Stomach (tissue), 9 donors: ENCODE results near the gene OSBP2. TPM values are rescaled to one million over a fixed set of nuclear protein-coding genes. Genes with fewer than 3 reads are reported as not detected.

Experiments used
- DNase-seq, 2 donors: peaks; one replicate each; pipeline versions ENCODE4 v3.0.0 to v3.0.0-alpha.2; 2013 to 2019
- H3K27ac ChIP-seq, 5 donors: fragments of 200-600 bp in 4 of 5; sonication (generic) in 4 of 5; one replicate each; pipeline ENCODE4 v1.5.1; 2013 to 2019; ENCODE audit warnings: mild to moderate bottlenecking in 1 of 5, moderate library complexity in 1 of 5
- H3K27me3 ChIP-seq, 3 donors: fragments of 200-600 bp; sonication (generic); one replicate each; pipeline ENCODE4 v1.5.1; 2017 to 2019; ENCODE audit warnings: mixed run types in 1 of 3
- H3K36me3 ChIP-seq, 4 donors: fragments of 200-600 bp; sonication (generic); 1 replicate in 3 of 4; 2 replicates in 1 of 4; pipeline ENCODE4 v1.5.1; 2016 to 2019
- H3K4me1 ChIP-seq, 4 donors: fragments of 200-600 bp; sonication (generic); one replicate each; pipeline ENCODE4 v1.5.1; 2016 to 2019
- H3K4me3 ChIP-seq, 4 donors: fragments of 200-600 bp; sonication (generic) in 3 of 4; one replicate each; pipeline ENCODE4 v1.5.1; 2016 to 2019; ENCODE audit warnings: mild to moderate bottlenecking in 1 of 4
- H3K9me3 ChIP-seq, 4 donors: fragments of 200-600 bp; sonication (generic); one replicate each; pipeline ENCODE4 v1.5.1; 2016 to 2019
- CTCF ChIP-seq, 7 experiments: fragments of 450-650 bp in 4 of 7; fragments of 200-600 bp in 3 of 7; sonication (generic) in 3 of 7; IDR thresholded peaks; one replicate each; pipeline ENCODE4 v1.5.1; 2016 to 2019; ENCODE audit warnings: antibody characterized with exemption in 7 of 7, control low read depth in 2 of 7, mild to moderate bottlenecking in 1 of 7
- EP300 ChIP-seq: sonication (generic); formaldehyde crosslinking; IDR thresholded peaks from one replicate; pipeline ENCODE4 v1.6.1; 2017; ENCODE audit warnings: antibody characterized with exemption
- POLR2A ChIP-seq, 4 donors: fragments of 450-650 bp; IDR thresholded peaks; one replicate each; pipeline ENCODE4 v1.6.1; 2016; ENCODE audit warnings: antibody characterized with exemption in 4 of 4, control low read depth in 2 of 4, mild to moderate bottlenecking in 1 of 4, moderate library complexity in 1 of 4
- POLR2AphosphoS5 ChIP-seq, 3 donors: sonication (generic); formaldehyde crosslinking; IDR thresholded peaks; one replicate each; pipeline ENCODE4 v1.6.1; 2016; ENCODE audit warnings: antibody characterized with exemption in 3 of 3
- WGBS, 5 donors: extraction: QIAGEN DNeasy Blood & Tissue Kit in 3 of 5; methylation state at CpG; one replicate each; pipeline versions ENCODE4 v1.1.5 to v1.1.7; 2013 to 2018; 5-methylcytosine and 5-hydroxymethylcytosine counted together
- intact Hi-C: fragments of 100-400 bp; cut with DNase I; formaldehyde crosslinking; loops from one replicate; pipeline ENCODE4 v1.15.1; 2023; ENCODE audit warnings: low total_unique reads
- polyA plus RNA-seq, 3 donors: library from polyadenylated mRNA; stranded (reverse); fragments of 200-250 nt; gene quantifications; one replicate each; pipeline ENCODE4 v1.2.3, GENCODE V29; 2013
- total RNA-seq, 5 donors: library from RNA; depleted of rRNA; stranded (reverse); fragments of >200 nt; gene quantifications; one replicate each; pipeline versions ENCODE4 v1.1.0 to v1.2.3, GENCODE V29; 2014 to 2016
- donor health status: healthy with polysubstance abuse.
- donor health status: Bipolar disorder and iron deficiency.
- donor health status: healthy.

OSBP2 gene
- total and polyA plus RNA-seq, 8 donors: 0.58 to 9.5 (median 1.8) TPM; not detected in 1

GRCh38 chr22:30943368-30943767 lies 248.7 kb downstream of the OSBP2 start:
- Histone ChIP-seq H3K27ac (no peak overlapping the region), H3K9me3 (no peaks in the 10 kb centered on the region), H3K36me3 (peaks cover 79 to 98% (median 96%) of the 10 kb centered on the region in 4 donors), H3K4me1 (peaks cover 0 to 18% (median 7%) of the 10 kb centered on the region in 4 donors), H3K27me3 (no peaks in the 10 kb centered on the region), H3K4me3 (no peak overlapping the region)
- WGBS, 5 donors: 67 to 77% (median 70%) methylated on average over 3 of the region's 3 CpGs
- TF ChIP-seq POLR2AphosphoS5 (IDR thresholded peaks at IDR 0.05): no peak
- peak in 1 of 2 donors; percentile 28 for DNase-seq
- intact Hi-C loops: loop anchor here (10.0 kb wide), 1 partner anchor 201 kb away; the partner anchor contains the start of gene PLA2G3

- Histone ChIP-seq H3K27me3 (no peaks in the 10 kb centered on the region), H3K36me3 (peaks cover 74 to 98% (median 96%) of the 10 kb centered on the region in 4 donors), H3K9me3 (no peaks in the 10 kb centered on the region), H3K4me3 (no peak overlapping the region), H3K4me1 (peaks cover 0 to 20% (median 10%) of the 10 kb centered on the region in 4 donors), H3K27ac (no peak overlapping the region)
- intact Hi-C loops: loop anchor here (5.0 to 10.0 kb wide), 2 partner anchors 142 to 200 kb away; partner anchors contain the start of gene PLA2G3
- no peak for DNase-seq
- TF ChIP-seq POLR2AphosphoS5 (IDR thresholded peaks at IDR 0.05) (no peak), EP300 (no peak), CTCF (IDR thresholded peaks at IDR 0.05) (no peak)
- WGBS, 5 donors: 94 to 100% (median 96%) methylated on average over 4 of the region's 4 CpGs
Measured at GRCh38 chr22:30944986-30945385, 250.3 kb downstream of the OSBP2 start.

GRCh38 chr22:30945653-30946052 lies 251.0 kb downstream of the OSBP2 start:
- H3K9me3 ChIP-seq: no peaks in the 10 kb centered on the region
- intact Hi-C loops: loop anchor here (5.0 to 10.0 kb wide), 2 partner anchors 142 to 199 kb away; partner anchors contain the start of gene PLA2G3
- no peak overlapping the region for H3K4me3 ChIP-seq
- 88 to 95% (median 89%) methylated on average over 2 of the region's 2 CpGs for WGBS, 5 donors
- peaks cover 68 to 98% (median 96%) of the 10 kb centered on the region in 4 donors for H3K36me3 ChIP-seq
- no peak for TF ChIP-seq EP300
- TF ChIP-seq CTCF (IDR thresholded peaks at IDR 0.05): no peak
- TF ChIP-seq POLR2A (IDR thresholded peaks at IDR 0.05): no peak
- no peak for TF ChIP-seq POLR2AphosphoS5 (IDR thresholded peaks at IDR 0.05)
- H3K27ac ChIP-seq: peak overlapping the region in 1 of 5 donors; percentile 14
- DNase-seq: no peak
- H3K4me1 ChIP-seq: peaks cover 0 to 20% (median 10%) of the 10 kb centered on the region in 4 donors
- no peaks in the 10 kb centered on the region for H3K27me3 ChIP-seq

GRCh38 chr22:30946354-30946753 lies 251.7 kb downstream of the OSBP2 start:
- TF ChIP-seq POLR2A (IDR thresholded peaks at IDR 0.05) (no peak), EP300 (no peak), CTCF (IDR thresholded peaks at IDR 0.05) (no peak), POLR2AphosphoS5 (IDR thresholded peaks at IDR 0.05) (no peak)
- Histone ChIP-seq H3K27me3 (no peaks in the 10 kb centered on the region), H3K27ac (peak overlapping the region in 4 of 5 donors; percentile 21 to 67 (median 51)), H3K9me3 (no peaks in the 10 kb centered on the region), H3K4me3 (no peak overlapping the region), H3K36me3 (peaks cover 64 to 98% (median 94%) of the 10 kb centered on the region in 4 donors), H3K4me1 (peaks cover 0 to 20% (median 10%) of the 10 kb centered on the region in 4 donors)
- DNase-seq: no peak
- WGBS, 5 donors: 72 to 85% (median 74%) methylated on average over 7 of the region's 7 CpGs
- intact Hi-C loops: loop anchor here (5.0 to 10.0 kb wide), 2 partner anchors 141 to 198 kb away; partner anchors contain the start of gene PLA2G3
